HG02588 (cell line): ENCODE results near the gene TGIF2LX.
"Not testable (repeated sequence)": the region's sequence is repeated elsewhere in the genome, so short reads cannot be mapped to it uniquely, and the experiment has no call there.

ENCODE experiments used
- ATAC-seq: cut with Tn5 transposase; IDR thresholded peaks from one replicate; pipeline ENCODE4 v1.9.1; 2021; ENCODE audit warnings: mild to moderate bottlenecking, moderate library complexity; ENCODE audit not compliant: unreplicated experiment

Gene TGIF2LX

DNA sequence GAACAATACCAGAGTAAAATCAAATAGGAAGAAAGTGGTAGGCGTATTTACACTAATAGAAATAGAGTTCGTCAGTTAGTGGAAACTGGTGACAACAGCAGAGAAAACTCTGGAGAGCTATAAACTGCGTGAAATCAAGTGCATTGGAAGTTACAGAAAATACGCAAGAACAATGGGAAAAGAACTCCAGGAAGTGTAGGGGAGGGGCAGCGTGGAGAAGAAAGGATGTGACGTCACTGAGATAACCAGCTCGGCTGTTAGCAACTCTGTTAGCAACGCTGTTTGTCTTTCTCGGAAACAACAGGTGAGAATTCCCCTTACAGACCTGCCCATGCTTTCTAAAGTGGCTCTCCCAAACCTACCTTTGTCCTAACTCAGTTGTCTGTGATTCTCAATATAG is at the start of gene TGIF2LX:
Gene TGIF2LX, plus strand, starts transcription at position 244 of the 400 bp plus-strand sequence. CDS start 178 bp downstream, outside the sequence.
- ATAC-seq: not testable (repeated sequence)

DNA sequence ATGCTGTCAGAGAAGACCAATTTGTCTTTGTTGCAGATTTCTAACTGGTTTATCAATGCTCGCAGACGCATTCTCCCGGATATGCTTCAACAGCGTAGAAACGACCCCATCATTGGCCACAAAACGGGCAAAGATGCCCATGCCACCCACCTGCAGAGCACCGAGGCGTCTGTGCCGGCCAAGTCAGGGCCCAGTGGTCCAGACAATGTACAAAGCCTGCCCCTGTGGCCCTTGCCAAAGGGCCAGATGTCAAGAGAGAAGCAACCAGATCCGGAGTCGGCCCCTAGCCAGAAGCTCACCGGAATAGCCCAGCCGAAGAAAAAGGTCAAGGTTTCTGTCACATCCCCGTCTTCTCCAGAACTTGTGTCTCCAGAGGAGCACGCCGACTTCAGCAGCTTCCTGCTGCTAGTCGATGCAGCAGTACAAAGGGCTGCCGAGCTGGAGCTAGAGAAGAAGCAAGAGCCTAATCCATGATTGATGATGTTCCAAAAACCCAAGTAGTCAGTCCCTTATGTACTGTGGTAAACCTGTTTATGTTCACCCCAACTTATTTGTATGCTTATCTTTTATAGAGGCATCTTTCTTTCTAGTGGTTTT is 728 bp downstream of the TGIF2LX start:
- not testable (repeated sequence) for ATAC-seq

GRCh38 chrX:89943077-89943476 is 21.4 kb downstream of the TGIF2LX start:
- ATAC-seq: not testable (repeated sequence)

DNA sequence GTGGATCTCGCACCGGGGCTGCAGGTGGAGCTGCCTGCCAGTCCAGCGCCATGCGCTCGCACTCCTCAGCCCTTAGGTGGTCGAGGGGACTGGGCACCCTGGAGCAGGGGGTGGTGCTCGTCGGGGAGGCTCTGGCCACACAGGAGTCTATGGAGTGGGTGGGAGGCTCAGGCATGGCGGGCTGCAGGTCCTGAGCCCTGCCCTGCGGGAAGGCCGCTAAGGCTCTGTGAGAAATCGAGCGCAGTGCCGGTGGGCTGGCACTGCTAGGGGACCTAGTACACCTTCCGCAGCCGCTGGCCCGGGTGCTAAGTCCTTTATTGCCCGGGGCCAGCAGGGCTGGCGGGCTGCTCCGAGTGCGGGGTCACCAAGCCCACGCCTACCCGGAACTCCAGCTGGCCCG is 43.9 kb downstream of the TGIF2LX start:
- ATAC-seq: not testable (repeated sequence)
